Activated effector memory CD4-positive, alpha-beta T cell treated with anti-CD3 and anti-CD28 coated beads, Interleukin-2, amount 50 U/mL, for 16 hours (primary cell): ENCODE results near the gene BCAS3.

ENCODE experiments used
- DNase-seq: peaks from one replicate; pipeline ENCODE4 v3.0.0-alpha.2; 2020

The BCAS3 gene

GRCh38 chr17:60676758-60677307 lies 818 bp upstream of the BCAS3 start:
- no peak for DNase-seq

DNA sequence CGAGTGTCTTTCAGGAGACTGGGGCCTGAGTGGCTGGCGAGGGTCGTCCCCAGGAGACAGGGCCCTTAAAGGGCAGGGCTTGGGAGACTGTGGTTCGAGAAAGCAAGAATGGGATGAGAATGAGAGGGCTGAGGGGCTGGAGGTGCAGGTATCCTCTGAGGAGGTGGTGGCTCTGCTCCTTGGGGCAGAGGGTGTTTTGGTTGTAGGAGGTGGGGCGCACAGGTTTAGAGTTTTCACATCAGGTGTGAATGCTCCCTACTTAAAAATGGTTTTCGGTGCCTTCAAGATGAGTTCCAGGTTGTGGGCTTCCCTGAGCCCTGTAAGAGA lies 430 bp downstream of the BCAS3 start:
- DNase-seq, result no peak

DNA sequence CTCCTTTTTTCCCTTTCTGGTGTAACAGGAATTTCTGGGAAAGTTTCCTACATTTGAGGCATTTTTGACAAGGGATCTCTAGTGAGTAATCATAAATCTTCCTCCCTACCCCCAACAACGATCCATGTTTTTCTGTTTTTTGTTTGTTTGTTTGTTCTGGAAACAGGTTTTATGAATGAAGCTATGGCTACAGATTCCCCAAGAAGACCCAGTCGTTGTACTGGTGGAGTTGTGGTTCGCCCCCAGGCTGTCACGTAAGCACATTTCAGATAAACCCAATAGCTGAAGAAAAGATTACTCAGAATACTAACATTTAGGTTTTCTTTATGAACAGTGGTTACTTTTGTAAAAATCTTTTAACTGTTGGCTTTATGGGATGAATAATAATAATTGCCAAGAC lies 1.6 kb downstream of the BCAS3 start:
- no peak for DNase-seq

DNA sequence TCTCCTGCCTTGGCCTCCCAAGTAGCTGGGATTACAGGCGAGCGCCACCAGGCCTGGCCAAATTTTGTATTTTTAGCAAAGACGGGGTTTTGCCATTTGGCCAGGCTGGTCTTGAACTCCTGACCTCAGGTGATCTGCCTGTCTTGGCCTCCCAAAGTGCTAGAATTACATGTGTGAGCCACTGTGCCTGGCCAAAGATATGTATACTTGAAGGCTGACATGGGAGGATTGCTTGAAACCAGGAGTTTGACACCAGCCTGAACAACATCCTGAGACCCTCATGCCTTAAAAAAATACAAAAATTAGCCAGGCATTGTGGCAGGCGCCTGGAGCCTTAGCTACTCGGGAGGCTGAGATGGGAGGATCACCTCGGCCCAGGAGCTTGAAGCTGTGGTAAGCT lies 3.1 kb downstream of the BCAS3 start:
- no peak for DNase-seq

DNA sequence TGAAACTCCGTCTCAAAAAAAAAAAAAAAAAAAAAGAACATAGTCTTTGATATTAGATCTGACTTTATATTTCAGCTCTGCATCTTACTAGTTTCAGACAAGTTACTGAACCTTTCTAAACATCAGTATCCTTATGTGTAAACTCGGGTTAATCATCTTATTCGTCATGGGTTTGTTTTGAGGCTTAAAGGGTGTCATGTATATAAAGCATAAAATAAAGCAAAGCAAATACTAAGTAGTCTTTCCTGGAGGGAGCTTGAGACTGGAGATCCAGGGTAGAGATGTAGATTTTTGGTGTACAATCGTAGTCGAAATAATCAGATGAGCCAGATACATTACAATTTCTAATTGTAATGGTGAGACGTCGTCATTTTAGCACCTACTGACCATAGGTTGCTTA lies 7.8 kb downstream of the BCAS3 start:
- no peak for DNase-seq

DNA sequence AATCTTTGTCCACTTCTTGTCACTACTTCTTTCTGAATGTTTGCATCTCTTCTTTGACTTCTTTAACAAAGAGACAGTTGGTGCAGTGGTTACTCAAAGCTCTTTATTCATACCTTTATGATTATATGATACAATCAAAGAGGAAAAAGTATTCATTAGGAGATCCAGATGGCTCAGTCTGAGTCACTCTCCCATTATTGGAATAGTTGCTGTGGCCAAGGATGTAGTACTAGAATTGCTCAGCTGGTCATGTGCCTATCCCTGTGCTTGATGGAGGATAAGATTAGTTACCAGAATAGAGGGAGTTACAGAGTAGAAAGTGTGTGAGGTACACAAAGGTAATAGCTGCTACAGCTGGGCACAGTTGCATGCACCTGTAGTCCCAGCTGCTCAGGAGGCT lies 18.3 kb downstream of the BCAS3 start:
- no peak for DNase-seq

- DNase-seq, result no peak
Measured at GRCh38 chr17:60699090-60699489, 21.4 kb downstream of the BCAS3 start.

DNA sequence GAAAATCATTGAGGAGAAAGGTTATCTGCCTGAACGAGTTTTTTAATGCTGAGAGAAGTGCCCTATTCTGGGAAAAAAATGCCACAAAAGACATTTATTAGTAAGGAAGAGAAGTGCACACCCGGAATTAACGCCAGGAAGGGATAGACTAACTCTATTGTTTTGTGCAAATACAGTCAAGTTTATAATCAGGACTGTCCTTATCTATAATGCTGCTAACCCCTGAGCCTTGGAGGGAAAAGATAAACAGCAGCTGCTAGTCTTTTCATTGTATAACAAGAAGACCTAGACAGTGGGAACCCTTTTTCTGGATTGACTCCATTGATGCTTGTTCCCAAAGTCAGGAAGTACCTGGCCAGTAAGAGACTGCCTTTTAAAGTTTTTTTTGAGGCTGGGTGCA lies 26.5 kb downstream of the BCAS3 start:
- DNase-seq, result no peak

DNA sequence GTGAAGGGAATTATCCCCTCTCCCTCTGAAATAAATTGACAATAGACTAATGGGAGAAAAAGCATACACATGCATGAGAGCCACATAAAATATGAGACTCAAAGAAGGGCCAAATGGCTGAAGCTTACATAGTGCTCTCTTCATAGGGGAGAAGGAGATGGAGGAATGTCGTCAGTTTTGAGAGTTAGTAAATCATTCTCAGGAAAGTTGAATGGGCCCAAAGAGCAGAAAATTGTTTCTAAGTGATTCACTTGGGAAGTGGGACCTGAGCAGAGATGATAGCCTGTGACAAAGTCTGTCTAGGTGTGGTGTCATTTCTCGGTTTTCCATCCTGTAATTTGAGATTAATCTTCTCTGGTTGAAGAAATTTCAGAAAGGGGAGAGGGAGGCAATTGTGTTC lies 35.0 kb downstream of the BCAS3 start:
- no peak for DNase-seq

DNA sequence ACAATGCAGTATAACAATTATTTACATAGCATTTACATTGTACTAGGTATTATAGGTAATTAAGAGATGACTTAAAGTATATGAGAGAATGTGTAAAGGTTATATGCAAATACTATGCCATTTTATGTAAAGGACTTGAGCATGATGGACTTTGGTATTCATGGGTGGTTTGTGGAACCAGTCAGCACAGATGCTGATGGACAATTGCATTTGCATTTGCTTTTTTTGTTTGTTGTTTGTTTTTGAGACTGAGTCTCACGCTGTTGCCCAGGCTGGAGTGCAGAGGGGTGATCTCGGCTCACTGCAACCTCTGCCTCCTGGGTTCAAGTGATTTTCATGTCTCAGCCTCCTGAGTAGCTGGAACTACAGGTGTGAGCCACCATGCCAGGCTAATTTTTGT lies 36.0 kb downstream of the BCAS3 start:
- no peak for DNase-seq

GRCh38 chr17:60716766-60717165 lies 39.1 kb downstream of the BCAS3 start:
- DNase-seq, result no peak

- DNase-seq, result no peak
Measured at GRCh38 chr17:60717814-60718213, 40.2 kb downstream of the BCAS3 start.

DNA sequence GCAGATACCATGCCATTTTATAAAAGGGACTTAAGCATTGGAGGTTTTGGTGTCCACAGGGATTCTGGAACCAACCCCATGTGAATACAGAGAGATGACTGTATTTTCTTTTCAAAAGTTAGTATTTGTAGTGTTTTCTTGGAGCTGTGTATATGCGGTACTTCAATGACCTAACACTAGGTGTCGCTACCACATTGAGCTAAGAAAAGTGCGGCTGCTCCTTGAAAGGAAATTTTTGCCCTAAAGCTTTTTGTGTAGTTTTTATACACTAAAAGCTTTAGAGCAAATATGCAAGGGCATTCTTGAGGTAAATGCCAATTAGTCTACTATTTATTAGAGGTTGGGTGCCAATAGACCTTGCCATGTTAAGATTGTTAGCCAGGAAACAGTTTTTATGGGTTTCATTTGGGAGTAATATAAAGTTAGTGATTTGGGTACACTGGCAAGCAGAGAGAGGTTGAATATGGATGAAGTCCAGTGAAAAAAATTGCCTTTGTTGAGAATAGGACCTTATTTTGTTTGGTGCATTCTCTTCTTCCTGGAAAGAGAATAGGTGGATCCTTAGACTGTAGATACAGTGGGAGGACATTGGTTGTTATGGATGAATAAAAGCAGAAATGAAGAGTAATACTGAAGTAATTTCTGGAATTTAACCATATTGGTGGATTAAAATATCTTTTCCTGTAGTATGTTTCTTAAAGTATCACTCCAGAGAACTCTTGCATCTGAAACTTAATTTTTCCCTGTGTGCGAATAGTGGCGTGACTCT lies 43.3 kb downstream of the BCAS3 start:
- DNase-seq, result no peak

- no peak for DNase-seq
Measured at GRCh38 chr17:60724647-60725046, 47.0 kb downstream of the BCAS3 start.

DNA sequence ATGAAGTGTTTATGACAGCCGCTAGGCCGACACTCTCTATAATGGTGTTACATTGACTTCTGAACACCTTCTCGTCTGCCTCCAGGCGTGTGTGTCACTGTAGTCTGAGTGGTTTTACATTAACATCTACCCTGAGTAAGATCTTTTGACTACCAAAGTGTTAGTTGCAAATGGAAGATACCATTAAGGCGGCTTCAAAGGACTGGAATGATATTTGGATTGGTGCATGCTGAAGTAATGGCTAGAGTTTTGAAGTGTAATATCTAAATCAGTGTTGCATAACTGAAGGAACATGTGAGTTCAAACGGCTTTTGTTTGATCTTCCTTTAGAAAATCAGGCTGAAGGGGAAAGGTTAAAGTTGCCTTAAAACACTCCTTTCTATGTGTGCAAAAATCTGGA lies 52.2 kb downstream of the BCAS3 start:
- DNase-seq, result no peak

- DNase-seq, result no peak
Measured at GRCh38 chr17:60730273-60730672, 52.6 kb downstream of the BCAS3 start.

GRCh38 chr17:60738287-60738686 lies 60.6 kb downstream of the BCAS3 start:
- no peak for DNase-seq

GRCh38 chr17:60740584-60740983 lies 62.9 kb downstream of the BCAS3 start:
- no peak for DNase-seq

GRCh38 chr17:60741031-60741430 lies 63.4 kb downstream of the BCAS3 start:
- DNase-seq, result no peak

GRCh38 chr17:60743282-60743681 lies 65.6 kb downstream of the BCAS3 start:
- no peak for DNase-seq

- DNase-seq, result no peak
Measured at GRCh38 chr17:60743799-60744198, 66.1 kb downstream of the BCAS3 start.

GRCh38 chr17:60744355-60744966 lies 66.8 kb downstream of the BCAS3 start:
- no peak for DNase-seq

DNA sequence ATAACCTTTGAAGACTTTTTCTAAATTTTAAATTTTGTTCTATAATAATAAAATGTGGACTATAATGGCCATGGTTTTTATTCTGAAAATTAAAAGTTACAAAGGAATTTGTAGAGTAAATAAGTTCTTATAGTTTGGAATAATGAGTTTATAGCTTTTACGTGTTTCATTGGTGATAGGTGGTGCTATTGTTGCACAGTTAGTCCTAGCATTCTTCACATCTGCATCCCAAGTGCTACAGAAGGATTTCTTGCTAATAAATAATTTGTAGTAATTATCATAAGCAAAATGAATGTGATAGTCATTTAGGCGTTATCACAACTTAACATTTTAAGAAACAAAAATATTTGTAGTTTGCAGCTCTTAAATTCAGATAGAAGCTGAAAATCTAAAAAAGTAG lies 67.9 kb downstream of the BCAS3 start:
- no peak for DNase-seq

DNA sequence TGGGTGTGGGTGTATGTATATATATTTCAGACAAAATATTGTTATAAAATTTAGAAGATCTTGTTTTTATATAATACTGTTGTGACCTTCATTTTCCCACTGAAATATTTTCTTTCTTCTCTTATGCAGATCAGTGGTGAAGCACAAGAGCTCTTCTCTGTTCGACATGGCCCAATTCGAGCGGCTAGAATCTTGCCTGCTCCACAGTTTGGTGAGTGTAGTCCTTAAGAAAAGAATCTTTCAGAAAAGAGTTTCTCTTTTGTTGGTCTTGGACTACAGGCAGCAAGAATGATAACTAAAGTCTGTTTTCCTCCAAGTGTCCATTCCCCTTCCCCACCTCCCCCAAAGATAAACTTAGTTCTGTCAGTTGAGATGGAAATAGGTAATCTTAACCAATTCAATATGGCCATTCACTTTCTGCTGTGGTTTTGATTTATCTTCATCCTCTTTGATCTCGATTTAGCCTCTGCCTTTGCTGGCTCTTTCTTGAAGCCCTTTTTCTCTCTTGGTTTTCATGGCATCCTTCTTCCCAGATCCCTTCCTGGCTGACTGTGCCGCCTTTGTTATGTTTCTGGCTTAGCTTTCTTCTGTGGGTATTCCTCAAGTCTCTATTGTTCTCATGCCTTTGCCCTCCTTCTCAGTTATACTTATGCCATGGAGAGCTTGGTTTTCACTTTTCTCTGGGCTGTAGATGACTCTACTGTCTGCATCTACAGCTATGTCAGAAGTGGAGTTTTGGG lies 69.6 kb downstream of the BCAS3 start:
- no peak for DNase-seq
